Hepatocyte (in vitro differentiated cells): ENCODE data around the gene TGIF2. TPM values are rescaled to one million over a fixed set of nuclear protein-coding genes. Genes with fewer than 3 reads are reported as not detected.
A peak's percentile ranks its signal among the peaks of the same experiment; 100 is the strongest.

ENCODE experiments used
- DNase-seq: peaks from one replicate; pipeline ENCODE4 v3.0.0-alpha.2; 2016; ENCODE audit warnings: low spot score
- H2AFZ ChIP-seq: fragments of 200-600 bp; sonication (generic); 2 replicates; pipeline ENCODE4 v1.6.0; 2016; ENCODE audit warnings: antibody characterized with exemption, mild to moderate bottlenecking
- H3K27ac ChIP-seq: fragments of 200-600 bp; sonication (generic); 2 replicates; pipeline ENCODE4 v1.5.1; 2016; ENCODE audit warnings: mild to moderate bottlenecking
- H3K27me3 ChIP-seq: fragments of 200-600 bp; sonication (generic); 2 replicates; pipeline ENCODE4 v1.6.1; 2016
- H3K36me3 ChIP-seq: fragments of 200-600 bp; sonication (generic); replicated peaks from 2 replicates; pipeline ENCODE4 v1.5.1; 2016; ENCODE audit warnings: low read depth; ENCODE audit not compliant: insufficient read depth
- H3K4me1 ChIP-seq: fragments of 200-600 bp; sonication (generic); 2 replicates; pipeline ENCODE4 v1.5.1; 2016; ENCODE audit warnings: mild to moderate bottlenecking, moderate library complexity; ENCODE audit not compliant: insufficient read depth
- H3K4me2 ChIP-seq: fragments of 200-600 bp; sonication (generic); 2 replicates; pipeline ENCODE4 v1.6.0; 2016
- H3K4me3 ChIP-seq: fragments of 200-600 bp; sonication (generic); 2 replicates; pipeline ENCODE4 v1.5.1; 2016; ENCODE audit warnings: mild to moderate bottlenecking
- H3K79me2 ChIP-seq: fragments of 200-600 bp; sonication (generic); 2 replicates; pipeline ENCODE4 v1.6.0; 2017; ENCODE audit warnings: mild to moderate bottlenecking
- H3K9me2 ChIP-seq: fragments of 200-600 bp; sonication (generic); replicated peaks from 2 replicates; pipeline ENCODE4 v1.6.0; 2017; ENCODE audit warnings: mild to moderate bottlenecking; ENCODE audit not compliant: insufficient read depth
- H3K9me3 ChIP-seq: fragments of 200-600 bp; sonication (generic); 2 replicates; pipeline ENCODE4 v1.5.1; 2016; ENCODE audit warnings: low read depth, mild to moderate bottlenecking
- H4K20me1 ChIP-seq: fragments of 200-600 bp; sonication (generic); 2 replicates; pipeline ENCODE4 v1.6.0; 2016; ENCODE audit warnings: mild to moderate bottlenecking; ENCODE audit not compliant: insufficient read depth, poor library complexity, severe bottlenecking
- CTCF ChIP-seq: fragments of 200-600 bp; sonication (generic); IDR thresholded peaks from 2 replicates; pipeline ENCODE4 v1.5.1; 2016; ENCODE audit warnings: antibody characterized with exemption, mild to moderate bottlenecking; ENCODE audit not compliant: poor library complexity
- EZH2 ChIP-seq: fragments of 200-600 bp; sonication (generic); IDR thresholded peaks from 2 replicates; pipeline ENCODE4 v1.6.1; 2016; ENCODE audit warnings: antibody characterized with exemption, mild to moderate bottlenecking, borderline replicate concordance
- EZH2phosphoT487 ChIP-seq: fragments of 200-600 bp; sonication (generic); IDR thresholded peaks from one replicate; pipeline ENCODE4 v1.6.1; 2018; ENCODE audit warnings: antibody characterized with exemption, mild to moderate bottlenecking, low read depth, moderate library complexity; ENCODE audit not compliant: unreplicated experiment, severe bottlenecking
- WGBS: methylation state at CpG from one replicate; pipeline ENCODE4 v1.1.6; 2016; ENCODE audit warnings: low lambda C conversion rate; ENCODE audit errors: missing lambda C conversion rate; 5-methylcytosine and 5-hydroxymethylcytosine counted together
- polyA plus RNA-seq: library from polyadenylated mRNA; unstranded; fragments of >200 nt; fragmentation: Nextera tagmentation; extraction: Ambion mirVana; gene quantifications from 2 replicates; pipeline ENCODE4 v1.2.1, GENCODE V29; 2016
- total RNA-seq: library from RNA; depleted of rRNA; stranded (reverse); fragments of >200 nt; gene quantifications from 2 replicates; pipeline ENCODE4 v1.2.3, GENCODE V29; 2014

TGIF2 gene
- total and polyA plus RNA-seq, 2 experiments from 2014 or later, result 30.6 to 38.5 TPM

- DNase-seq, result peak; percentile 61
- H3K79me2 ChIP-seq, result peaks cover 40% of the 10 kb centered on the region
- peak overlapping the region; percentile 33 for H3K4me3 ChIP-seq
- no peaks in the 10 kb centered on the region for H3K36me3 ChIP-seq
- no peaks in the 10 kb centered on the region for H3K9me3 ChIP-seq
- H2AFZ ChIP-seq, result peak overlapping the region; percentile 68
- H3K27me3 ChIP-seq, result no peaks in the 10 kb centered on the region
- H4K20me1 ChIP-seq, result peaks cover 19% of the 10 kb centered on the region
- H3K27ac ChIP-seq, result peak overlapping the region; percentile 96
- 11% methylated on average over 20 of the region's 20 CpGs for WGBS
- H3K4me2 ChIP-seq, result peak overlapping the region; percentile 90
- TF ChIP-seq EZH2phosphoT487, result no peak
- TF ChIP-seq CTCF, result no peak
- no peak for TF ChIP-seq EZH2
- H3K9me2 ChIP-seq, result no peaks in the 10 kb centered on the region
- peaks cover 27% of the 10 kb centered on the region for H3K4me1 ChIP-seq
Measured at GRCh38 chr20:36572701-36573102, 695 bp upstream of the TGIF2 start.

GRCh38 chr20:36573798-36574365 lies 485 bp downstream of the TGIF2 start:
- Histone ChIP-seq H2AFZ (peak overlapping the region; percentile 78), H3K4me2 (peak overlapping the region; percentile 90), H3K9me3 (no peaks in the 10 kb centered on the region), H3K4me1 (peaks cover 27% of the 10 kb centered on the region), H4K20me1 (peaks cover 28% of the 10 kb centered on the region), H3K4me3 (peak overlapping the region; percentile 89), H3K27me3 (no peaks in the 10 kb centered on the region), H3K27ac (peak overlapping the region; percentile 96), H3K36me3 (no peaks in the 10 kb centered on the region), H3K9me2 (no peaks in the 10 kb centered on the region), H3K79me2 (peaks cover 52% of the 10 kb centered on the region)
- TF ChIP-seq CTCF (no peak), EZH2 (no peak), EZH2phosphoT487 (no peak)
- no peak for DNase-seq
- WGBS, result under 1% methylated on average over 31 of the region's 53 CpGs

- Histone ChIP-seq H3K9me2 (no peaks in the 10 kb centered on the region), H3K4me2 (peak overlapping the region; percentile 90), H3K27ac (peak overlapping the region; percentile 96), H2AFZ (peak overlapping the region; percentile 78), H3K9me3 (no peaks in the 10 kb centered on the region), H3K27me3 (no peaks in the 10 kb centered on the region), H3K79me2 (peaks cover 58% of the 10 kb centered on the region), H3K36me3 (no peaks in the 10 kb centered on the region), H4K20me1 (peaks cover 33% of the 10 kb centered on the region), H3K4me3 (peak overlapping the region; percentile 89), H3K4me1 (peaks cover 27% of the 10 kb centered on the region)
- WGBS, result 2% methylated on average over 42 of the region's 69 CpGs
- DNase-seq, result peak; percentile 78
- TF ChIP-seq CTCF (no peak), EZH2phosphoT487 (no peak), EZH2 (no peak)
Measured at GRCh38 chr20:36574366-36575135, 1.2 kb downstream of the TGIF2 start.
